Glutamatergic neuron (in vitro differentiated cells): Measurements from ENCODE around the gene TOP1. TPM values are rescaled to one million over a fixed set of nuclear protein-coding genes. Genes with fewer than 3 reads are reported as not detected.

Source experiments
- DNase-seq: peaks from one replicate; pipeline ENCODE4 v3.0.0; 2022
- H3K27ac Mint-ChIP-seq: one replicate; pipeline ENCODE4 v1.8.0; 2020; ENCODE audit warnings: mild to moderate bottlenecking, mixed read lengths, inconsistent platforms; ENCODE audit not compliant: unreplicated experiment
- H3K27me3 Mint-ChIP-seq: one replicate; pipeline ENCODE4 v1.8.0; 2020; ENCODE audit warnings: mild to moderate bottlenecking, moderate library complexity, mixed read lengths, inconsistent platforms; ENCODE audit not compliant: unreplicated experiment
- H3K36me3 Mint-ChIP-seq: one replicate; pipeline ENCODE4 v1.8.0; 2020; ENCODE audit warnings: mild to moderate bottlenecking, mixed read lengths, inconsistent platforms; ENCODE audit not compliant: unreplicated experiment
- H3K4me1 Mint-ChIP-seq: one replicate; pipeline ENCODE4 v1.8.0; 2020; ENCODE audit warnings: mild to moderate bottlenecking, low read depth, mixed read lengths, inconsistent platforms; ENCODE audit not compliant: unreplicated experiment
- H3K4me3 Mint-ChIP-seq: one replicate; pipeline ENCODE4 v1.8.0; 2020; ENCODE audit warnings: mild to moderate bottlenecking, mixed read lengths, inconsistent platforms; ENCODE audit not compliant: unreplicated experiment
- H3K9me3 Mint-ChIP-seq: one replicate; pipeline ENCODE4 v1.8.0; 2020; ENCODE audit warnings: mild to moderate bottlenecking, moderate library complexity, mixed read lengths, inconsistent platforms; ENCODE audit not compliant: unreplicated experiment
- CTCF ChIP-seq: fragments of 200-600 bp; sonication (generic); IDR thresholded peaks from one replicate; pipeline ENCODE4 v1.5.0; 2021; ENCODE audit not compliant: partially characterized antibody, unreplicated experiment
- total RNA-seq: library from RNA; stranded (reverse); fragmentation: NEBNext Ultra II Directional; extraction: Animal tissue kit (Norgen Biotek cat#: 25700); gene quantifications from one replicate; pipeline ENCODE4 v1.2.1, GENCODE V29; 2021; ENCODE audit not compliant: unreplicated experiment

The TOP1 gene
- total RNA-seq, 1 donor from 2014 or later = 68.7 TPM

- no peak for DNase-seq
- peaks cover 7% of the 10 kb centered on the region for H3K9me3 Mint-ChIP-seq
- no peak overlapping the region for H3K4me3 Mint-ChIP-seq
- no peak for TF ChIP-seq CTCF
- peaks cover 7% of the 10 kb centered on the region for H3K4me1 Mint-ChIP-seq
- no peaks in the 10 kb centered on the region for H3K36me3 Mint-ChIP-seq
- H3K27ac Mint-ChIP-seq = no peak overlapping the region
- peaks cover under 1% of the 10 kb centered on the region for H3K27me3 Mint-ChIP-seq
These were observed 34.8 kb downstream of the TOP1 start for GRCh38 chr20:41063442-41063841.

GRCh38 chr20:41064377-41064776 is 35.8 kb downstream of the TOP1 start:
- H3K27me3 Mint-ChIP-seq = no peaks in the 10 kb centered on the region
- no peak overlapping the region for H3K4me3 Mint-ChIP-seq
- no peaks in the 10 kb centered on the region for H3K36me3 Mint-ChIP-seq
- TF ChIP-seq CTCF = no peak
- DNase-seq = no peak
- peaks cover 3% of the 10 kb centered on the region for H3K4me1 Mint-ChIP-seq
- peaks cover 4% of the 10 kb centered on the region for H3K9me3 Mint-ChIP-seq
- no peak overlapping the region for H3K27ac Mint-ChIP-seq

- DNase-seq = no peak
- H3K27me3 Mint-ChIP-seq = no peaks in the 10 kb centered on the region
- H3K4me1 Mint-ChIP-seq = peaks cover 3% of the 10 kb centered on the region
- H3K4me3 Mint-ChIP-seq = no peak overlapping the region
- TF ChIP-seq CTCF = no peak
- H3K36me3 Mint-ChIP-seq = no peaks in the 10 kb centered on the region
- H3K27ac Mint-ChIP-seq = no peak overlapping the region
- peaks cover 4% of the 10 kb centered on the region for H3K9me3 Mint-ChIP-seq
These were observed 37.1 kb downstream of the TOP1 start for GRCh38 chr20:41065716-41066115.

- no peak for TF ChIP-seq CTCF
- Mint-ChIP-seq H3K36me3 (no peaks in the 10 kb centered on the region), H3K27me3 (no peaks in the 10 kb centered on the region), H3K4me1 (peaks cover 7% of the 10 kb centered on the region), H3K4me3 (no peak overlapping the region), H3K27ac (no peak overlapping the region), H3K9me3 (no peaks in the 10 kb centered on the region)
- no peak for DNase-seq
These were observed 40.2 kb downstream of the TOP1 start for GRCh38 chr20:41068806-41069205.

- no peak for TF ChIP-seq CTCF
- H3K27ac Mint-ChIP-seq = no peak overlapping the region
- peaks cover 10% of the 10 kb centered on the region for H3K4me1 Mint-ChIP-seq
- no peaks in the 10 kb centered on the region for H3K9me3 Mint-ChIP-seq
- no peaks in the 10 kb centered on the region for H3K27me3 Mint-ChIP-seq
- no peak overlapping the region for H3K4me3 Mint-ChIP-seq
- no peak for DNase-seq
- no peaks in the 10 kb centered on the region for H3K36me3 Mint-ChIP-seq
These were observed 43.7 kb downstream of the TOP1 start for GRCh38 chr20:41072190-41072863.
